Epidermal melanocyte (primary cell): ENCODE results near the gene IL22RA1.

Experiments used
- DNase-seq: peaks from one replicate; pipeline ENCODE4 v3.0.0; 2011; ENCODE audit warnings: low spot score; ENCODE audit not compliant: insufficient read length

Gene IL22RA1

DNA sequence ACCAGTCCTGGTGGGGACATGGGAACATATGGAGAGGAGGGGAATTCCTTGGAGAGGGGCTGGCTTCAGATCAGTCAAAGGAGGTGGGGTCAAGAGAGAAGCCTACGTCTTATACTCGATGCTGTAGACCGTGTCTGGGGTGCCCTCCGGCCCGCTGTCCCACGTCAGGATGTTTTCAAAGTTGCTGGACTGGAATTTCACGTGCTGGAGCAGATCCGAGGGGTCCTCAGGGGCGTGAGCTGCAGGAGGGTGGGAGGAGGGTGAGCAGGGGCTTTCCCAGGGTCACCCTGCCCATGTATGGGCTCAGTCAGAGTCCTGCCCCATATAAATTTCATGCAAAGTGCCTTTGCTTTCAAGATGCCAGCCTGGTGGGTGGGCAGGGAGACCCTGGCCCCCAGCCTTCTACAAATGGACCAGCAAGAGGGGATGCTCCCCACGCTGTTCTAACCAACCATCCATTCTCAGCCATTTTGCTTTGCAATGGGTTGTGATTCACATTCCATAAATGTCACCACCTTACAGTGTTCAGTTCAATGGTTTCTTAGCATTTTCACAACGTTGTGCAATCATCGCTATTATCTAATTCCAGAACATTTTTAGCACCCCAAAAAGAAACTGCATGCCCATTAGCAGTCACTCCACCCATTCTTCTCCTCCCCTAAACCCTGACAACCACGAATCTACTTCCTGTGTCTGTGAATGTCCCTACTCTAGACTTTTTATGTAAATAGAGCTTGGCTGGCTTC lies 4.3 kb downstream of the IL22RA1 start:
- DNase-seq: no peak

DNA sequence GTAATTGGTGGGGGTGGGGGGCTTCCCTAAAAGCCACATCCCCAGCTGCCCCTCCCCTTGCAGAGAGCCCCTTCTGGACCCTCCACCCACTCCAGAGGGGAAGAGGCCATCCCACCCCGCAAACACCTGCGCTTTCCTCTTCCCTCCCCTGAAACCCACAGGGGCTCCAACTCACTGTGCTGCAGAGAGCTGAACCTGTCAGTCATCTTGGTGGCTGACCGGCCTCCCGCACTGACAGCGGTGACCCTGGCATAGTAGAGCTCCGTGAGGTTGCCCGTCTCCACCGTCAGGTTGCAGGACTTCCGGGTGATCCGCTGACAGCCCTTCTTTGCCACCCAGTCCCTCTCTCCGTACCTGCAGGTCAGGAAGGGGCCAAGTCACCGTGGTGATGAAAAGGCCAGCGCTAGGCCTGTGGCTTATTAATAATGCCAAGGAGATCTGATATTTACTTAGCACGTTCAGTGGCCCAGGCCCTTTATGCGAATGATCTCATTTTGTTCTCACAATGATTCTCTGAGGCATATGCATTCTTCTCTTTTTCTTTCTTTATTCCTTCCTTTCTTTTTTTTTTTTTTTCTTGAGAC lies 5.9 kb downstream of the IL22RA1 start:
- no peak for DNase-seq

DNA sequence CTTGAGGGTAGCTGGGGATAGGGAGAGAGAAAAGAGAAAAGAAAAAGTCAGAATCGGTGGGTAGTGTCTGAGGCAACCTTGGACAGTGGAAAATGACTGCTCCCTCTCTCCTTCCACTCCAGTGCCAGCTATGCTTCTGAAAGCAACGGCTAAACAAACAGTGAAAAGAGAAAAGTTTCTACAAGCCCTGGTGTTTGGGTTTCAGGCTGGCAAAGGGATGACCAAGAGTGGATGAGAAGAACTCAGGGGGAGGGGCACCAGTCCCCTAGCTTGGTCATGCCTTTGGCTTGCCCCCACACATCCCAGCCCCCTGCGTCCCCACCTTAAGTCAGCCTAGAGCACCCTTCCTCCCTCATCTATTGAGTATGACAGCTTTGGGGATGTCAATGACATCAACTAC lies 8.6 kb downstream of the IL22RA1 start:
- no peak for DNase-seq

DNA sequence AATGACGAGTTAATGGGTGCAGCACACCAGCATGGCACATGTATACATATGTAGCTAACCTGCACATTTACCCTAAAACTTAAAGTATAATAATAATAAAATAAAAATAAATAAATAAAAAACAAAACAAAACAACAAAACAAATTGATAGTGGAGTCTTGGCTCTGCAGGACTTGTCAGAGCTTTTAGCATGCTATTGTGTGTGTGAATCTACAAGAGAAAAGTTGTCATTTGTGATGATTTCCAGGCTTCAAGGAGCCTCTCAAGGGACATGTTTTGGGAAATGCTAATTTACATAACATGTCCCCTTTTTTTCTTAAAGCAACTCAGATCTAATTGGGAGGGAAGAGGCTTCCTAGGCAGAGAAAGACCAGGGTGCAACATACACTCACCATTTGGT lies 9.1 kb downstream of the IL22RA1 start:
- no peak for DNase-seq

DNA sequence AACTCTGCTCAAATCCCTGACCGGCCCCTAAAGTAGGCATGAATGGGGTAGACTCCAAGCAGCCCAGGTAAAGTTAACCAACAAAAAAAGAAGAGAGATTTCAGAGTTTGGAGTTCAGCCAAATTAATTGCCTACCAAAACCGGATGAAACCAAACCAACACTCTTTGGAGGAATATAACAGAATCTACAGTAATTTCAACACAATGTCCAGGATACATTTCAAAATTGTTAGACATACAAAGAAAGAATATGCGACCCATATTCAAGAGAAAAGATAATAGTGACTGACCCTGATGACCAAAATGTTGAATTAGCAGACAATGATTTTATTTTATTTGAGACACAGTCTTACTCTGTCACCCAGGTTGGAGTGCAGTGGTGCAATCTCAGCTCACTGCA lies 12.6 kb downstream of the IL22RA1 start:
- DNase-seq: no peak

DNA sequence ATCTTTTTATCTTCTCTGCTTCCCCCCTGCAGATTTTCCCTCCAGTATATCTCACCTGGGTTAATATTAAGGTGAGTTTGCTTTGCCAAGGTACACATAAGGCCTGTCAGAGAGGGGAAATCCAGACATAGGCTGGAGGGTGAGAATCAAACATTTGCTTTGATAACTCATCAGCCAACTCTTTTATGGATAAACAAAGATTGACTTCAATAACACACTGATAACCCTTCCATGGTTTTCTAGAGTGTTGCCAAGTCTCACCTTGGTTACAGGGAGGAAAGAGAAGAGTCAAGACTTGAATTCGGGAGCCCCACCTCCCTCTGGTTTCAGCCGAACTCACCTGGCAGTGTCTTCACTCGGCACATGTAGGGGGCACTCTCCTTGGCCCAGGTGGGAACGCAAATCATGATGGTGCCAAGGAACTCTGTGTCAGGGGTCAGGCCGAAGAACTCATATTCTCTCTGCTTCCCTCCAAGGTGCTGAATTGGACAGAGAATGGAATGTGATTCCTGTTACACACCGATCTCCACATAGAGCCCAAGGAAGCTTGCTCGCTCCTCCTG lies 15.1 kb downstream of the IL22RA1 start:
- DNase-seq: no peak

DNA sequence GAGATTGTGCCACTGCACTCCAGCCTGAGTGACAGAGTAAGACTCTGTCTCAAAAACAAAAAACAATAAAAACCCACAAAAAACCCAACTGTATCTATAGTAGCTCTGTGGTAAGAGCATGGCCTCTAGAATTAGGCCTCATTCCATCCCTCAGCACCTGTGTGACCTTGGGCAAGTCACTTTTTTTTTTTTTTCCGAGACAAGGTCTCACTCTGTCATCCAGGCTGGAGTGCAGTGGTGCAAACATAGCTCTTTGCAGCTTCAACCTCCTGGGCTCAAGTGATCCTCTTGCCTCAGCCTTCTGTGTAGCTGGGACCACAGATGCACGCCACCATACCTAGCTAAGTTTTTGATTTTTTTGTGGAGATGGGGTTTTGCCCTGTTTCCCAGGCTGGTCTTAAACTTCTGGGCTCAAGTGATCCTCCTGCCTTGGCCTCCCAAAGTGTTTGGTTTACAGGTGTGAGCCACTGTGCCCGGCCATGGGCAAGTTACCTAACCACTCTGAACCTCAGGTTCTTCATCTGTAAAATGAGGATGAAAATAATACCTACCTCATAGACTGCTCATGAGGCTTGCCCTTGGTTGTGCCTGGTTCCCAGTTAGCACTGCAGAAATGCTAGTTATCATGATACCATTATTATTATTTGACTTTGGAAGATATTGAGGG lies 15.7 kb downstream of the IL22RA1 start:
- DNase-seq: no peak

DNA sequence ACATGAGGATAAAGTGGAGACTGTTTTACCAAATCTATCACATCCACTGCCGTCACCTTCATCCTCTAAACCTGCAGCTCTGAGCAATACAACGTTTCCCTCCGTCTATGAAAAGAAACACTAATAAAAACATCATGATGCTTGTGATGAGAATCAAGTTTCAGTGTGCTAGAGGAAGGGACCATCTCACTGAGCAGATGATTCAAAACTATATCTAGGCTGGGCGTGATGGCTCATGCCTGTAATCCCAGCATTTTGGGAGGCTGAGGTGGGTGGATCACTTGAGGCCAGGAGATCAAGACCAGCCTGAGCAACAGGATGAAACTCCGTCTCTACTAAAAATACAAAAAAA lies 16.3 kb downstream of the IL22RA1 start:
- DNase-seq: no peak

DNA sequence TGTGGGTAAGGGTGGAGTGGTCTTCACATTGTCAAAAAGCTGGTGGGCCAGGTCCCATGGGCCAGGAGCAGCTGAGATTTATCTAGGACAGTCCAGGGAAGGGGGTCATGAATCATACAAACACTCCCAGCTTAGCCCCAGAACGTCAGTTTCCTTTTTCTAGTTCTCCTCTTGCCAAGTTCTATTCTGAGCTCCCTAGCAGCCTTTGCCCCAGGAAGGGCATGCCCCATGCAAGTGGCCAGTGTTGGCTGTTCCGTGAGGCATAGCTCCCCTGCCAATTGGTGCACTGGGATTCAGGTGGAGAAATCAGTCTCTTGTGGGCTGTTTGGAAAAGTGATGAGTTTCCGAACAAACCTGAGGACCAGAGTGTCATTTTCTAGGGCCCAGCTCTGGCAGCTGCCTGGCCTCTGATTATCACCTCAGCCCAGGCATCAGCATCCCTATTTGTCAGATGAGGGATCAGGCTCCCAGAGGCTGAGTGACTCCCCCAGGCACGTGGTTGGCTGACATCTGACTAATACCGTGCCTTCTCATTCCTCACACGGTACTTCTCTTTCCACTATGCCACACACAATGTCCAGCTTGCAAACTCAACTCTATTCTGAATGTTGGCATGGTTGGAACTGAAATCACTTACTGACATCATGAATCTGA lies 16.8 kb downstream of the IL22RA1 start:
- DNase-seq: no peak

DNA sequence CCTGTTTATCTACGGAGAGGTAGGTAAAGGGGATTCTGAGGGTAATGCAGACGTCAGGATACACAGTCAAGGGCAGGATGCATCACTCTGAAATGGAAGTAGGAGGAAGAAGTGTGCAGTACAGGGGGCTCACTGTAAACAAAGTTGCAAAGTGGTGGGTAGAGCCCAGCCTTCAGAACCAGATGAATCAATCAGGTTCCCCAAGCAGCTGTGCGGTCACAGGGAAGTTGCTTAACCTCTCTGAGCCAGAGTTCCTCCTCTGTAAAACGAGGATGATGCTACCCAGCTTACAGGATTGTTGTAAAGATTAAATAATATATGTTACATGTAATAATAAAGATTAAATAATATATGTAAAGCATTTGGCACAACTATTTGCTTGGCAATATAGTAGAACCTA lies 17.5 kb downstream of the IL22RA1 start:
- DNase-seq: no peak

DNA sequence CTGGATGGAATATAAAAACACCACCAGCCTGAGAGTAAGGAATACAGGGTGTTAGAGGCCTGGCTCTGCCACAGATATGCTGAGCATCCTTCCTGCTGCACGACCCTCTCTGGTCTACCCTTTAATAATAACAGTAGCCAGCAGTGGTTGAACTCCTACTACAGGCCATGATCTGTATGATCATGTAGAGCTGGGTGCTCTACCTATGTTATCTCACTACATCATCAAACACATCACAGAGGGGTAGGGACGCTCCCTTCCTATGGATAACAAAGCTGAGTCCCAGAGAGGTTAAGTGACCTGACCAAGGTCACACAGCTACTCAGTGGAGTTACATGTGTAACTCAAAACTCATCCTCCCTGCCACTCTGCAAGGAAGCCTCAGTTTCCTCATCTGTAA lies 18.0 kb downstream of the IL22RA1 start:
- no peak for DNase-seq

DNA sequence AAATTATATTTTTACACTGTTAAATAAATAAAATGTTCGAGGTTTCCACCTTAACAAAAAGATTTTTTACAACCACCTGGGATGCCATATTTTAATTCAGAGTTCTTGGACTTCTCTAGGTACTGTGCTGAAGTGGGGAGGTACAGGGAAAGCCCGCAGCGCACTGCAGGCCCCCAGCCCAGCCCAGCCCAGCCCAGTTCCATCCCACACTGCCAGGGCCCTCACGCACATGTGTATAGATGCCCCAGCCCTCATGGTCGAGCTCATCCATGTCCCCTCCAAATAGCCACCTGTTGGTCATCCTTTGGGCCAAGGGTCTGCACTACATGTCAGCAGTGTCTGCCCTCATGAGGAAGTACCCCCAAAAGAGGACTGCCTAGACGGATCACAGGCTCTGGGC lies 19.3 kb downstream of the IL22RA1 start:
- DNase-seq: no peak

DNA sequence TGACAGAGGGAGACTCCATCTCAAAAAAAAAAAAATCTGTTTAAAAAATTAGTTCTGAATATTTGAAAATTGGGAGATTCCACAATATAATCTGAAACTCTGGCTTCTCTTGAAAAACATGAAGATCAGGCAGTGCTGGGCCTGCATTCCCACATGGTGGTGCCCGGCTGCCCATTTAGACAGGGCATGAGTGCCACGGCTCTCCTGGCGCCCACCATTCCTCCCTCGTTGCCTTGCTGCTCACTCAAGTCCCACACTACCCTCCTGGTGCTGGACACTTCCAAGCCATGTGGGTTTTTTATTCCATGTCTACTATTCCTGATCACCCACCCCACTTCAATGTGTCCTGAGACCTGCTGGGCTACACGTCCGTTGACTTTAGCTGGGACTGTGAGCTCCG lies 20.2 kb downstream of the IL22RA1 start:
- DNase-seq: no peak

DNA sequence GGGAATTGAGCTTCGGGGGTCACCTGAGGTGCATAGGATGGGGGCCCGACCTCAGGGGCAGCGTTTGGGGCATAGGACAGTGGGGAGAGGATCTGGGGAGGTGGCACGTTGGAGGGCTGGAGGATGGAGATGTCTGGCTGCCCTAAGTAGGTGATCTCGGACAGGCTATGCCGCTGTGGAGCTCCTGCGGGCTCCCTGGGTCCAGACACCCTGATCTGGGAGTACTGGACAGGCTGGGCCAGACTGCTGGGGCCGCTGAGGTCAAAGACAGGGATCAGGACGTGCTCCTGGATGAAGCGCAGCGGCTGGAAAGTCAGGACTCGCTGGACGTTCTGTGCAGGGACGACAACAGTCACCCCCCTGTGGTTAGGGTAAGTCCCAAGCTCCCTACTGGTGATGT lies 21.5 kb downstream of the IL22RA1 start:
- no peak for DNase-seq

DNA sequence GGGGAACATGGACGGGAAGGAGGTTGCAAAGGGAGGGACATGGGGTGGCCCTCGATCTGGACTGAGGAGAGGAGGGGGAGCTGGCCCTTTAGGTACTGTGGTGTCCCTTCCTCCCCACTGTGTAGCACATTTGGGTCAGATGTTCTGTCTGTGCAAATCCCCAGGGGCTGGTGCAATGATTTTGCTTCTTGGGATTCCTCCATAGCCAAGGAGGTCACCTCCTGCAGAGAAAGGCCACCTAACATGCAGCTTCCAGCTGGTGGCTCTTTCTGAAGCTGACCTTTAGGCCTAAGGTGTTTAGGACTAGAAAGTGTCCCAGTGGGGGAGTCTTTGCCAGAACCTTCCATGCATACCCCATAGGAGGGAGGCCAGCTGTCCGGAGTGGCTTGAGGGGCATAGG lies 22.0 kb downstream of the IL22RA1 start:
- DNase-seq: no peak

DNA sequence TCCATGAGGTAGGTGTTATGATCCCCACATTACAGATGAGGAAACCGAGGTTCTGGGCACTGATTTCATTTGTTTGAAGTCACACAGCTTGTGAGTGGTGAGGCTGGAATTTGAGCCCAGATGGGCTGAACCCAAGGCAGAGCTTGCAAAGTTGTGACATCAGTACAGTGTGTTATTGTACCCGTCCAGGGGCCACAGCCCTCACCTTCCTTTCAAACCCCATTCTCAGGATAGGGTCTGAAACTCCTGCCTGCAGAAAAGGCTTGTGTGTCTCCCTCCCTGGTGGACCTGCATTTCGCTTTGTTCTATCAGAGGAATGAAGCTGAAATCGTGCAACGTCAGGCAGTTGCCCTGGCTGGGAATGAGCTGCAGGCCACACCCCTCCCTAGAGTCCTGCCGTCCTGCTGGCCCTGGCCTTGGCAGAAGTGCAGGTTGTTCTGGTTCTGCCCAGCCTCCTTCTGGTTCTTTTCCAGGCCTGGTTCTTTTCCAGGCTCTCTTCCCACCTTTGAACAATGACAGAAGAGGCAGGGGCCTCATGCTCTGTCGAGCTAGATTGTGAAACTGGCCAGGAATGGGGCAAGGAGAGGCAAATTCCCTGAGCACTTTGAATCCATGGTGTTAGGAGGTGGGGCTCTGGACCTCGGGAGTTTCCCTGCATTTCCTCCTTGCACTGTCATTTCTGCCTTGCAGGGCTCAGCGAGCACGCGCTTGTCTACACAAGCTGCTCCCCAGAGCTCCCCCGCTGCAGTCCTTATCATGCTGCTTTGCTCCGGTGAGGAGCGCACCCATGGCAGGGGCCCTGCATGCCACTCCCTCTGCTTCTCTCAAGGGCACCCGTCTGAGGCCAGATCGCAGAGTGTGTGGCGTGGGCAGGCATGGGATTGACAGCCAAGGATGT lies 22.8 kb downstream of the IL22RA1 start:
- no peak for DNase-seq

DNA sequence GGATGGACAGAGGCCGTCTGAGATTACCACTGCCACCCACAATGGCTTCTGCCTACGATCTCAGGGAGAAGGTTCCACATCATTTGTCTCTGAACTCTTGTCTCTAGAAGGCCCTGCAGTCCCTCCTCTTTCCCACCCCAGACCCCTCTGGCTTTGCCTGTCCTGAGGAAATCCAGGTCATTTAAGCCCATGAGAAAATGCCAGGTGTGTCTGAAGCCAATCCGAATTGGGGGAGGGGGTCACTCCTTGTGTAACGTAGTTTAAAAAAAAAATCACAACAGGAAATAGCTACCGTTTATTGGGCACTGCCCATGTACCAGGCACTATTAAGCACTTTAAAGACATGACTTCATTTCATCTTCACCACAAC lies 23.5 kb downstream of the IL22RA1 start:
- DNase-seq: no peak

DNA sequence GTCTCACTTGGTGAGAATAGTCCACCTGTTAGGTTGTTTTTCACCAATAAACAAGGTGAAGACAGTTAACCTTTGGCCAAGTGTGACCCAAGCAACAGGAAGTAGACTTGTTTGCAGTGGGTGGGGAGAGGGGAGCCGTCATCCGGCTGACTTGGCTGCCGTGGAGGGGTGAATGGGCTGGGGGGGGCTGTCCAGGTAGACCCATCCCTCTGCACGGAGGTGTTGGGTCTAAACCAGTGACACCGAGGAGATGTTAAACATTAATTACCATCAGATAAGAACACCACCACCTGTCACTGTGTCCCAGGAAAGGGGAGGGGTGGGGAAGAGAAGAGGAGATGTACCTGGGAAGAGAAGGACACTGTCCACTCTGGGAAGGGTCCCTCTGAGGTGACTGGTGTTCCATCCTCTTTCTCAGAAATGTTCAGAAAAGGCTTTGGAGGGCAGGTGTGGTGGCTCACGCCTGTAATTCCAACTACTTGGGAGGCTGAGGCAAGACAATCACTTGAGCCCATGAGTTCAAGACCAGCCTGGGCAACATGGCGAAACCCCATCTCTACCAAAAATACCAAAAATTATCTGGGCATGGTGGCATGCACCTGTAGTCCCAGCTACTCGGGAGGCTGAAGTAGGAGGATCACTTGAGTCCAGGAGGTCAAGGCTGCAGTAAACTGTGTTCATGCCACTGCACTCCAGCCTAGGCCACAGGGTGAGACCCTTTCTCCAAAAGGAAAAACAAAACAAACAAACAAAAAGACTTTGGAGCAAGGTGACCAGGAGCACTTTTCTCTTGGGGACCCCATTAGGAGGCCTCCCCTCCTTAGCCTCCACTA lies 24.3 kb downstream of the IL22RA1 start:
- no peak for DNase-seq

DNA sequence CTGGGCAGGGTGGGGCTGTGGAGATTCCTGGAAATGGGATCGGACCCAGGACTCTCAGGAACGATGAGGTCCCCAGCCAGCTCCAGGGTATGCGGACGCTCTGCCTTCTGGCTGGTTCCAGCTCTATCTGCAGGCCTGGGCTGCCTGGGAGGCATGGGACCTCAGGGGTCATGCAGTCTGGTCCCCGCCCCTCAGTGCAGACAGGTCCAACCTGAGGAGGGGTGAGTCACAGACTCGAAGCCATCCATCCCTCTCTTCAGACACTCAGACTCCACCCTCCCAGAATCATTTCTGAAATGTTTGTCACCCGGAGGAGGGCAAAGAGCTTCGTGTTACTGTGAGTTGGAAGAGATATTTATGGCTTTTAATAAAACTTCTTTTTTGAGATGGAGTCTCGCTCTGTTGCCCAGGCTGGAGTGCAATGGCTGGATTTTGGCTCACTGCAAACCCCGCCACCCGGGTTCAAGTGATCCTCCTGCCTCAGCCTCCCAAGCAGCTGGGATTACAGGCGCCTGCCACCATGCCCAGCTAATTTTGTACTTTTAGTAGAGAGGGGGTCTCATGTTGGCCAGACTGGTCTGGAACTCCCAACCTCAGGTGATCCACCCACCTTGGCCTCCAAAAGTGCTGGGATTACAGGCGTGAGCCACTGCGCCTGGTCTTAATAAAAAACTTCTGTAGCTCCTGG lies 25.1 kb downstream of the IL22RA1 start:
- no peak for DNase-seq

DNA sequence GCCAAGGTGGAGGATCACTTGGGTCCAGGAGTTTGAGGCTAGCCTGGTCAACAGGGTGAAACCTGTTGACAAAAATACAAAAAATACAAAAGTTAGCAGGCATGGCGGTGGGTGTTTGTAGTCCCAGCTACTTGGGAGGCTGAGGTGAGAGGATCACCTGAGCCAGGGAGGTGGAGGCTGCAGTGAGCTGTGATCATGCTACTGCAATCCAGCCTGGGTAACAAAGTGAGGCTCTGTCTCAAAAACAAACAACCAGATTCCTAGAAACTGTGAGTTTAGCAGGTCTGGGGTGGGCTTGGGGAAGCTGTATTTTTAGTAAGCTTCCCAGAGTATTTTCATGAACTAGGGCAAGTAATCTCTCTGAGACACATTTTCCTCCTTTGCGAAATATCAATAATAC lies 25.8 kb downstream of the IL22RA1 start:
- DNase-seq: no peak
